Measurements from ENCODE around the gene ZNF780A.
A peak's percentile ranks its signal among the peaks of the same experiment; 100 is the strongest.

DNA sequence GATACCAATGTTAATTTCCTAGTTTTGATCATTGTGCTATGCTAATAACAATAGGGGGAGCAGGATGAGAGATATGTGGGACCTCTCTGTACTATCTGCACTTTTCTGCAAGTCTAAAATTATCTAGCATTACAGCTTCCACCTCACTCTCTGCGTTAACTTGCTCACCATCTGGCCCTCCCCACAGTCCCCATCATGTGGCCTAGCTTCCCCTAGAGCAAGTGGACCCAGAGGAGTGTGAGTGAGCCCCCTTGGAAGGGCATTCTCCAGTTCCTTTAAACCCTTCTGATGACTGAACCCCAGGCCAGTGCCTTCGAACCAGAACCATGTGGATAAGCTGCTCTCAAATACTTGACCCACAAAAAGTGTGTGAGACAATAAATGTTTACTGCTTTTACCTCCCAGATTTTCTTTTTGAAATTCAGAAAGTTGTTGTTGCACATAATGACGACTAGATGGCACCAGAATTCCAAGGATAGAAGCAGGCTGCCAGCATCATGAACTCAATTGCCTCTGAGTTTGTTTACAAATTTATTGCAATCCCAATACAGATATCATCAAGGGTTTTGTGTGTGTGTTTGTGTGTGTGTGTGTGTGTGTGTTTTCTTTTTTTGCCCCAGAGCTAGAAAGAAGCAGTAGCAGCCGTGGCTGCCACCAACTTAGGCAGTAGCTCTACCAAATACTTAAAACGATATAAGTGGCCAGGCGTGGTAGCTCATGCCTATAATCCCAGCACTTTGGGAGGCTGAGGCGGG lies 49.0 kb upstream of the ZNF780A start:
- TF ChIP-seq CTCF (IDR thresholded peaks at IDR 0.05) (peak; percentile 38 to 83 (median 60)), POLR2A (IDR thresholded peaks at IDR 0.05) (no peak), EP300 (IDR thresholded peaks at IDR 0.05) (no peak), POLR2AphosphoS5 (IDR thresholded peaks at IDR 0.05) (no peak)

Measured in upper lobe of left lung (tissue), 4 donors.